Mesodermal cell (in vitro differentiated cells): ENCODE data around the gene SLC33A1.
A peak's percentile ranks its signal among the peaks of the same experiment; 100 is the strongest.
"Not testable (repeated sequence)": the region's sequence is repeated elsewhere in the genome, so short reads cannot be mapped to it uniquely, and the experiment has no call there.

Experiments used
- H3K27ac ChIP-seq: 2 replicates; pipeline ENCODE4 v1.7.0; 2013; ENCODE audit warnings: mild to moderate bottlenecking, low read depth, low read length, moderate library complexity; ENCODE audit not compliant: severe bottlenecking
- H3K36me3 ChIP-seq: 2 replicates; pipeline ENCODE4 v1.7.1; 2013; ENCODE audit warnings: mild to moderate bottlenecking, low read length, moderate library complexity; ENCODE audit not compliant: control insufficient read depth, insufficient read depth
- H3K4me1 ChIP-seq: one replicate; pipeline ENCODE4 v1.7.1; 2013; ENCODE audit warnings: mild to moderate bottlenecking, low read length; ENCODE audit not compliant: insufficient read depth, control insufficient read depth, poor library complexity, severe bottlenecking
- H3K4me3 ChIP-seq: 2 replicates; pipeline ENCODE4 v1.7.0; 2013; ENCODE audit warnings: low read length, control low read depth, mild to moderate bottlenecking; ENCODE audit not compliant: insufficient read depth, poor library complexity, severe bottlenecking; ENCODE audit errors: extremely low read depth
- H3K9me3 ChIP-seq: 2 replicates; pipeline ENCODE4 v1.7.1; 2013; ENCODE audit warnings: mild to moderate bottlenecking, low read length, moderate library complexity; ENCODE audit not compliant: control insufficient read depth
- WGBS, 2 experiments: methylation state at CpG; one replicate each; pipeline ENCODE4 v1.1.5; 2013; ENCODE audit warnings: missing lambda C conversion rate in 2 of 2; ENCODE audit not compliant: insufficient coverage in 2 of 2; 5-methylcytosine and 5-hydroxymethylcytosine counted together

Gene SLC33A1

DNA sequence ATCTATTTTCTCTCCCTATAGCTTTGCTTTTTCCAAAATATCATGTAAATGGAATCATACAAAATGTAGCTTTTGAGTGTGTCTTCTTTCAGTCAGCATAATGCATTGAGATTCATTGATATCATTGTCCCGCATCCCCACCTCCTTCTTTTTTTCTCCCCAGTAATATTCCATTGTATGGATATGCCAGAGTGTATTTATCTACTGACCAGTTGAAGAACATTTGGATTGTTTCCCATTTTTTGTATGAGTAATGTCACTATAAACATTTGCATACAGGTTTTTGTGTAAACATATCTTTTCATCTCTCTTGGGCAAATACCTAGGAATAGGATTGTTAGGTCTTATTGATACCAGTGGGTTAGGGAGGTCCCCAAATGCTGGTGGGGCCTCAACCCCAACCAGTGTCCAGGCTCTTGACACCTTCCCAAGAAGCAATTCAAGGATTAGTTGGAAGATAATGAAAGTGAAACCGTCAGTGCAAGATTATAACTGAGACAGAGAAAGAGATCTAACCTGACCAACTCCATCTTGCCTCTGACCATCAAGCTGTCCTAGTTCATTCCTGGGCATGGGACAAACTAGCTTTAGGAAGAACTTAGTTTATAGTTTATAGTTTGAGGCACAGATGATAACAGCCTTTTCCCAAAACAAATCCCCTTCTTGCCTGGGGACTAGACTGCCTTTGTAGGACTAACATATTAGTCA lies 7.4 kb upstream of the SLC33A1 start:
- Histone ChIP-seq H3K9me3 (no peaks in the 10 kb centered on the region), H3K4me3 (no peak overlapping the region), H3K4me1 (no peaks in the 10 kb centered on the region), H3K27ac (no peak overlapping the region), H3K36me3 (no peaks in the 10 kb centered on the region)
- WGBS, 2 experiments = 100% methylated on average over 1 of the region's 2 CpGs; no CpG with 5 or more reads in 1 of the 2 experiments

DNA sequence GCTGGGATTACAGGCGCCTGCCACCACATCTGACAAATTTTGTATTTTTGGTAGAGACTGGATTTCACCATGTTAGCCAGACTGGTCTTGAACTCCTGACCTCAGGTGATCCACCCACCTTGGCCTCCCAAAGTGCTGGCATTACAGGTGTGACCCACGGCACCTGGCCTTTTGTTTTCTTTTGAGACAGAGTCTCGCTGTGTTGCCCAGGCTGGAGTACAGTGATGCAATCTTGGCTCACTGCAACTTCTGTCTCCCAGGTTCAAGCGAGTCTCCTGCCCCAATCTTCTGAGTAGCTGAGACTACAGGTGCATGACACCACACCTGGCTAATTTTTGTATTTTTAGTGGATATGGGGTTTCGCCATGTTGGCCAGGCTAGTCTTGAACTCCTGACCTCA lies 6.2 kb upstream of the SLC33A1 start:
- H3K4me3 ChIP-seq, H3K36me3 ChIP-seq, H3K9me3 ChIP-seq, H3K4me1 ChIP-seq, H3K27ac ChIP-seq: not testable (repeated sequence)
- WGBS, 2 experiments = 83 to 90% methylated on average over 4 to 5 of the region's 5 CpGs

DNA sequence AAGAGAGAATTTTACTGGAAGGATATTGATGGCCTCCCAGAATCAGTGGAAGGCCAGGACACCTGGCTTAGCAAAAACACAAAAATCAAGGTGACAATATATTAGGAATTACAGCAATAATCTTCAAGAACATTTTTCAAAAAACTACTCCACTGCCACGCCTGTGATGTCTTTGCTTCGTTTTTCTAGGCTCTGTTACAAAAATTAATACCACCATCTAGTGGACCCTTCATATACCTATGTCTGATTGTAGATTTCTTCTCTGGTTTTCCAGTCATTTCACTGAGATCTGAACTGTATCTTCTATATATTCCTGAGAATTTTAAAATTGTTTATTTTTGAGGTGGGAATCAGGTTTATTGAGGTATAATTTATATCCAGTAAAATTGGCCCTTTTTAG lies 5.6 kb upstream of the SLC33A1 start:
- H3K27ac ChIP-seq = no peak overlapping the region
- H3K9me3 ChIP-seq = peaks cover 4% of the 10 kb centered on the region
- no peaks in the 10 kb centered on the region for H3K4me1 ChIP-seq
- no peaks in the 10 kb centered on the region for H3K36me3 ChIP-seq
- WGBS, 2 experiments = 56 to 71% methylated on average over 1 to 2 of the region's 2 CpGs
- no peak overlapping the region for H3K4me3 ChIP-seq

- Histone ChIP-seq H3K9me3 (peaks cover 5% of the 10 kb centered on the region), H3K4me3 (peak overlapping the region; percentile 92), H3K4me1 (peaks cover 7% of the 10 kb centered on the region), H3K27ac (peak overlapping the region; percentile 81), H3K36me3 (peaks cover 11% of the 10 kb centered on the region)
- WGBS, 2 experiments = 1 to 2% methylated on average over 38 to 39 of the region's 45 CpGs
Observed at GRCh38 chr3:155853214-155854140, 750 bp downstream of the SLC33A1 start.

DNA sequence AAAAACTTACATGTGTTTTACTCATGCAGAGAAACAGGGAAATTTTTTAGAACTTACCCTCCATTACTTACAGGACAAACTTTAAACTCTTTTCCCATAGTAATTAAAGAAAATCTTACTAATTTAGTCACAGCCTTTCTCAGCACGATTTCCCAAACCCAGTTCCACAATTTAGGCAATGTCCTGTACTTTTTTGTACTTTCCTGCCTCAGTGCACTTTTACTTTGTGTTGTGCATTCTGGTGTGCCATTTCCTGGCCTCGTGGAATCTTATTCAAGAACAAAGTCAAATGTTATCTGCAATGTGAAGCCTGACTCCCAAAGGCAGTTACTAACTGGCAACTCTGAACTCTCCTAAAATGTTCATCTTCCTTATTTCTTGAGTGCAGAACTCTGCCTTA lies 1.9 kb downstream of the SLC33A1 start:
- peak overlapping the region; percentile 92 for H3K4me3 ChIP-seq
- peaks cover 5% of the 10 kb centered on the region for H3K9me3 ChIP-seq
- peaks cover 7% of the 10 kb centered on the region for H3K4me1 ChIP-seq
- WGBS, 2 experiments = 45 to 47% methylated on average over 2 of the region's 2 CpGs
- H3K27ac ChIP-seq = no peak overlapping the region
- peaks cover 19% of the 10 kb centered on the region for H3K36me3 ChIP-seq

DNA sequence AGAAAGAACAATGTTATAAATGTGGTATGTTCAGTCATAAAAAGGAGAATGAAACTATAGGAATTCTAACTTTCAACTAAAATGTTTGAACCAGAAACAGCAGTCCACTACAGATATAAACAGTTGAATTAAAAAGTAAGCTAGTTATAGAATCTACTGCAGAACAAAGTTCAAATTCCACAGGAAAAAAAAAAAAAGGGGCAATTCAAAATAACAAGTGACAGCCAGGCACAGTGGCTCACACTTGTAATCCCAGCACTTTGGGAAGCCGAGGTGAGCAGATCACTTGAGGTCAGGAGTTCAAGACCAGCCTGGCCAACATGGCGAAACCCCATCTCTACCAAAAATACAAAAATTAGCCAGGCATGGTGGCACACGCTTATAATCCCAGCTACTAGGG lies 4.8 kb downstream of the SLC33A1 start:
- H3K4me1 ChIP-seq, H3K9me3 ChIP-seq, H3K27ac ChIP-seq, H3K4me3 ChIP-seq: not testable (repeated sequence)
- peaks cover 19% of the 10 kb centered on the region for H3K36me3 ChIP-seq
- 100% methylated on average over 1 of the region's 3 CpGs; no CpG with 5 or more reads in 1 of the 2 experiments for WGBS, 2 experiments

DNA sequence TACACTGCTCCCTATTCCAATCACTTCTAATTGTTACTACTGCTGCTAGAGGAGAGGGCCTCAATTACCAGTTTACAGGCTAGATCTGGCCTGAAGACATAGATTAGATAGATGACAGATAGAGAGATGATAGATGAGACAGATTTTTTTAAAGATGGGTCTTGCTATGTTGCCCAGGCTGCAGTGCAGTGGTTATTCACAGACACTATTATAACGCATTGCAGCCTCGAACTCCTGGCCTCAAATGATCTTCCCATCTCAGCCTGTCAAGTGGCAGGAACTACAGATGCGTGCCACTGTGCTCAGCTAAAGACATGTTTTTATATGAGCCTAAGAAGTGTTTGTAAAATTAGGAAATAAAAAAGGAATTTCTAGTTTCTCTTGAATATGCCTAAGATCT lies 6.2 kb downstream of the SLC33A1 start:
- no peaks in the 10 kb centered on the region for H3K9me3 ChIP-seq
- peaks cover 19% of the 10 kb centered on the region for H3K36me3 ChIP-seq
- no peak overlapping the region for H3K27ac ChIP-seq
- no peak overlapping the region for H3K4me3 ChIP-seq
- WGBS, 2 experiments = 100% methylated on average over 2 of the region's 3 CpGs
- H3K4me1 ChIP-seq = peaks cover 7% of the 10 kb centered on the region

DNA sequence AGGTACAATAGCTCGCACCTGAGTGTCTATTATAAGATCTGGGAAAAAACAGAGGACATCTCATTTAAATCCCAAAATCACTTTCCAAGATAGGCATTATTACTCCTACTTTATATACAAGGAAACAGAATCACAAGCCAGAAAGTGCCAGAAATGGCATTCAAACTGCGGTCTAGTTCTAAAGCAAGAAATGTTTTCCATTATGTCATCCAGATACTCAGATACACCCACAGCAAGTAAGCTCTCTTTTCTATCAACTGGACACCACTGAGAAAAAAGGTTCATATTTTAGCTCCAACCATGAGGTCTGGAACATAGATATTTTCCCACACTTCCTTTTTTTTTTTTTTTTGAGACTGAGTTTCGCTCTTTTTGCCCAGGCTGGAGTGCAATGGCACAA lies 8.1 kb downstream of the SLC33A1 start:
- H3K4me1 ChIP-seq = no peaks in the 10 kb centered on the region
- 79 to 100% methylated on average over 1 to 2 of the region's 3 CpGs for WGBS, 2 experiments
- H3K27ac ChIP-seq = no peak overlapping the region

GRCh38 chr3:155843569-155843968 lies 10.7 kb downstream of the SLC33A1 start:
- Histone ChIP-seq H3K4me3 (no peak overlapping the region), H3K27ac (no peak overlapping the region), H3K4me1 (no peaks in the 10 kb centered on the region), H3K9me3 (no peaks in the 10 kb centered on the region), H3K36me3 (peaks cover 16% of the 10 kb centered on the region)
- WGBS, 2 experiments = 71% methylated on average over 1 of the region's 1 CpG; no CpG with 5 or more reads in 1 of the 2 experiments

More for the DNA sequence above, 8.1 kb downstream of the SLC33A1 start:
- H3K9me3 ChIP-seq = no peaks in the 10 kb centered on the region
- H3K36me3 ChIP-seq = peaks cover 22% of the 10 kb centered on the region
- no peak overlapping the region for H3K4me3 ChIP-seq

GRCh38 chr3:155835341-155836071 lies 18.7 kb downstream of the SLC33A1 start:
- Histone ChIP-seq H3K4me1 (no peaks in the 10 kb centered on the region), H3K36me3 (peaks cover 28% of the 10 kb centered on the region), H3K9me3 (no peaks in the 10 kb centered on the region), H3K27ac (no peak overlapping the region), H3K4me3 (no peak overlapping the region)
- 81 to 90% methylated on average over 7 to 8 of the region's 9 CpGs for WGBS, 2 experiments
